GM21423 (cell line): ENCODE data around the gene PLPPR1.
"Not testable (repeated sequence)": the region's sequence is repeated elsewhere in the genome, so short reads cannot be mapped to it uniquely, and the experiment has no call there.

Experiments
- ATAC-seq: cut with Tn5 transposase; IDR thresholded peaks from one replicate; pipeline ENCODE4 v1.9.1; 2021; ENCODE audit warnings: mild to moderate bottlenecking, moderate library complexity; ENCODE audit not compliant: unreplicated experiment

PLPPR1 gene

DNA sequence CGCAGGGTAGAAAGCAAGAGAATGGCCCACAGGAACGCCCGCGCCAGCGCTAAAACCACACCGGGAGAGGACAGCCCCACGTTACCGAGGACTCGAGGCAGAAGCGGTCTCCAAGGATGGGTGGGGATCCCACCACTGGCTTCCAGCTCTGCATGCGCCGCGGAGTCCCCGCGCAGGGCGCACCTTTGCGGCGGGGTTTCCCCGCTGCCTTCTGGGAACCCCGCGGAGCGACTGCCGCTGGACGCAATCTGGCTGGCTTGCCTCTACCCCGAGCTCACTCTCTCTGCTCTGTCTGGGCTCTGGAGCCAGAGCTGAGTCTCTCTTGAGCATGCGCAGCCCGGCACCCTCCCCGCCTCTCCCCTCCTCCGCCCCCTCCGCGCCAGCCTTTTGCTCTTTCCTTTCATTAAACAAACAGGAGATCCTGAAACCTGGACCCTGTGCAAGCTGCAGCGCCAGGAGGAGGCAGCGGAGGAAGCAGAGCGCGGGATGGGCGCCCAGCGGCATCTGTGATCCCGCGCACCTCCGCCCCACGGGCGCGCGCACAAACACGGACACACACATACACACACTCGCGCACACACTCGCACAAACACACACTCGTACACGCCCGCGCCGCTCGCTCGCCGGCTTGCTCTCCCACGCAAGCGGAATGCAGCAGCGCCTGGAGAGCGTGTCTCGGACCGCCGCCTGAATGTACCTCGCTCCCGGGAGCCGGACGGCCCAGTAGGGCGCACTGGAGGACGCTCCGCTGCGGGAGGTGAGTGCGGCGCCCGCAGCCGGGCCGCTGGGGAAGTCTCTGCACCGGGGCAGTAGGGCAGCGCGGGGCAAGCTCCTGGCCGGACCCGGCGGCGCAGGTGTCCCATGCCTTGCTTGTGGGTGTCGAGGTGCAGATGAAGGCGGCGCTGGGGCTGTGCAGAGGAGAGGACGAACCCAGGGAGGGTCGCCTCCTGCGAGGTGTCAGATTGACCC is at the start of gene PLPPR1:
PLPPR1 (plus strand) TSS at position 382 of the 969 bp plus-strand sequence.
- no peak for ATAC-seq

DNA sequence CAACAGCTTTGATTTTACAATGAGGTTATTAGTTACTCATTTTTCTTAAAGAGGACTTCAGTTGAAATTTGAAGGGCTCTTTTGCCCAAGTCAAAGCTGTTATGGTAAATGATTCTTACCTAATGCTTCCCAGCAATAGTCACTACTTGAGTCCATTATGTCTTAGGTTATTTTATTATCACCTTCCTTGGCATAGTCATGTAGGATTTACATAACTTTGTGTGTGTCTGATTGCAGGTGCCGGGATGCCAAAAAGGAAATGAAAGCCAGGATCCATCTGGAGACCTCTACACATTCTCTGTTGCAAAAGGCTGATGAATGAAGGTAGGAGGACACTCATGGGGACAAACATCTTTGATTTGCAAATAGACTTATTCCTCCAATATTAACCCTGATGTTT is 38.8 kb upstream of the PLPPR1 start:
- no peak for ATAC-seq

DNA sequence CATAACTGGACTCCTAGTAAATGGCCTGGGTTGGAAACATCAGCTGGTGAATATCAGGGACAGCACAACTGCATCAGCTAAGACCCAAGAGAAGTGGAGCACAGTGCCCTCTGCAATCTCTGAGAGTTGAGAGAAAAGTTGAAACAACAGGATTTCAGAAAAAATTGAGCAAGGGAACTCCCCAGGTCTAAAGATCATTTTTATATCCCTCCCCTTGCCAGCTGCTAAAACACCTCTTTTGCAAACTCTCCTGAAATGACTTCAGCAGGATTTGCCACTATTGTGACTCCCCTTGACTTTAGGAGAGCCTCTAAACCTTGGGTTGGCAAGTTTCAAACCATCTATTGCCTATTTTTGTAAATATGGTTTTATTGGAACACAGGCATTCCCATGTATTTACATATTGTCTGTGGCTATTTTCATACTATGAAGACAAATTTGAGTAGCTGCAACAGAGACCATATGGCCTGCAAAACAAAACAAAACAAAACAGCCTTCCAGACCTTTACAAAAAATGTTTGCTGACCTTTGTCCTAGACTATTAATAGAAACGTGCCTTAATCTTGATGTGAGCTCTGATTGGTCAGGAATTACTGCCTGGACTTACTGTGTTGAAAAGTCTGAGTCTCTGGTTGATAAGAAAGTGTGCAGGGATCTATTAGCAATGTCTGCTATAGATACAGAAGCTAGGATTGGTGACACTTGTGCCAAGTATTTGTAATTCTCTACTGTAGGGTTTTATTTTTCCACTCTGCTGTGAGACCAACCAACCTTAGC is 37.7 kb upstream of the PLPPR1 start:
- ATAC-seq = no peak

DNA sequence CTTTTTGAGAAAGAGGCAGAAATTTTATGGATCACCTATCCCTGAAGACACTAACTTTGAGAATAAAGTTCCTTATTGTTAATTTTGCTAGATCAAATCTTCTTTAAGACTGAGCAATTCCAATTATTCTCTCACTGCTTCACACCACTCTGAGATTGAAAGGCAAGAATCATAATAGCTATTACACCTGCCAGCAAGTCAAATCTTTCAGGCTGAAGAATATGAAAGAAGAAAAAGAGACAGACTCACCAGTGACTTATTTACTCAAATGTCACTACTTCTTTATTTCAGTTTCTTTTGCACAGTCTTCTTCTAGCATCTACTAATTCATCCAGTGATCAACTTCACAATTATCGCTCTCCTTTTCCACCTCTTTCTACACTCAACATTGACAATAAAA is 35.9 kb upstream of the PLPPR1 start:
- no peak for ATAC-seq

DNA sequence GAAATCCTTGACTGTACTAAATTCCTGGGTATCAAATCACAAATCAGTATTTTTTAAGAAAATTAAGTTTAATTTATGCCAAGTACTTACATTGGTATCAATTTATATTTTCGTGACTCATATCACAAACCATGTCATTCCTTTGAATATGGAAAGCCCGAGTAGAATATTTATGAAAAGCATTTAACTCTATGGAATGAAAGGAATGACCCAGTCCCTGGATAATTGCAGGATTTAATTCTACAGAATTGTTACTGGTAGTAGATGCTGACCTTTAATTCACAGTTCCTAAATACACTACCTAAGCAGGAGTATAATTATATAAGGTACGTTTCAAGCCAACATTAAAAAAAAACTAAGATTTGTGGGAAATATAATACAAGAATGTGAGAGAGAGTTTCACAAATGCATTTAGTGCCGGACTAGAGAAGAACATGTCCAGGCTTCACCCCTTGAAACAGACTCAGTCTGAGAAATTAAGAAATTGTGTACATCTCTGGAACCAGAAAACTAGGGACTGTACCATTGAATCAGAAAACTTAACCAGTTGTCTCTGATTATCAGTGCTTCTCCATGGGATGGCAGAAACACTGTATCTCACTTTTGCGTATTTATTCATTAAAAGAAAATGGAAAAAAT is 28.5 kb upstream of the PLPPR1 start:
- ATAC-seq = no peak

DNA sequence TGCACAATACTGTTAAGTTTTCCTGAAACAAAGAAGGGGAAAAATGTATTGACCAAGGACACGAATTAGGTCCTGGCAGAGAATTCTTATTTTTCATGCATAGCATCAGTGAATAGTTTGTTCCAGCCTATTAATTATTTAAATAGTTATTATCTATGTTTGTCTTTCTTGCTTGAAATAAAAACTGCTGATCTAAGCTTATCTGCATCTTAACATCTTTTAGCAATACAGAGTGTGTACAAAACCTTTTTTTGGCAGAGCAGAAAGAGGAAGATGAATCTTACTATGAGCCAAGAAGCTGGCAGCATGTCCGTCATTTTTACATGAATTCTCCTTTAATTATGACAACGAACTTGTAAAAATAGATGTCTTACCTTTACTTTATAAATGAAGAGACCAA is 23.3 kb upstream of the PLPPR1 start:
- ATAC-seq = no peak

DNA sequence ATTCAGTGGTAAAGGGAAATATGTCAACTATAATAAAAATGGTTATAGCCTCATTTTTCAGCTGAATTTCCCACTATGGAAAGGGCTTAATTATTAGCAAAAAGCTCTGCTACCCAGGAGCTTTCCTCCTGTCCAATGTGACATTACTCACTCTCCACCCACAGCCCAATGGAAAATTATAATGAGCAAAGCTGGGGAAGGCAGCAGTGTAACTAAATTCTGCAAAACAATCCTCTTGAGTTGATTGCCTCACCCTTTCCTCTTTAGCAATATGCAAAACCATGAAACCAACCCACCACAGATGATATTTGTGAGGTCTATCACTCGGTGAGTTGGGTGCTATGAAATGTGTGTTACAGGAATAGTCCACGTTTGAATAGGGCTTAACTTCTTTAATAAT is 14.0 kb upstream of the PLPPR1 start:
- no peak for ATAC-seq

DNA sequence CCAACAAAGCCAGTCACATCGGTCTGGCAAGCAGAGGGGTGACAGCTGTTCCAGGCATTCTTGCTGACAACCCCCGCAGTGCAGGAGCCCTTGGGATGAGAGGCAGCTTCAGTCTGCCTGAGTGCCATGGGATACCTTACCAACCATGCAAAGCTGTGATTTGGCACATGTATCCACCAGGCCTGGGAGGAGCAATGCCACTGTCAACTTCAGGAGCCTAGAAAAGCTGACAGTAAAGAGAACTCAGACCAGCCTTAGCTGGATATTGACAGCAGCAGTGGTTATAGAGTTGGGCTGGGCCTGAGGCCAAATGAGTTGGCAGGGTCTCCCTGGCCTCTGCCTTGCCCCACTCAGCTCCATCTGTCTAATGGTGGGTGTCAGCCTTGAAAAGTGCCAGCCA is 10.1 kb upstream of the PLPPR1 start:
- no peak for ATAC-seq

DNA sequence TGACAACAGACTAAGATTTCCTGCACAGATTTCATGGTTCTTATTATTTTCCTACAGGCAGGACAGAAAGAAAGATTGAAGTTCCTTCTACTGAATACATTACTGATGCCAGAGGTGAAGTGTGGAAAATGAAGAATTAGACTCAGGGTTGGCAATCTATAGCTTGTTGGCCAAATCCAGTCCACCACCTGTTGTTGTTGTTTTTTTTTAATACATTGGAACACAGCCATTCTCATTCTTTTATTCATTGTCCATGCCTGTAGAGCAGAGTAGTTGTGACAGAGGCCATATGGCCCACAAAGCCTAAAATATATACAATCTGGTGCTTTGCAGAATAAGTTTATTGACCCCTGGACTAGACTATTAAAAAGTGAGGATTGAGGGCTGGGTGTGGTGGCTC is 5.8 kb upstream of the PLPPR1 start:
- no peak for ATAC-seq

DNA sequence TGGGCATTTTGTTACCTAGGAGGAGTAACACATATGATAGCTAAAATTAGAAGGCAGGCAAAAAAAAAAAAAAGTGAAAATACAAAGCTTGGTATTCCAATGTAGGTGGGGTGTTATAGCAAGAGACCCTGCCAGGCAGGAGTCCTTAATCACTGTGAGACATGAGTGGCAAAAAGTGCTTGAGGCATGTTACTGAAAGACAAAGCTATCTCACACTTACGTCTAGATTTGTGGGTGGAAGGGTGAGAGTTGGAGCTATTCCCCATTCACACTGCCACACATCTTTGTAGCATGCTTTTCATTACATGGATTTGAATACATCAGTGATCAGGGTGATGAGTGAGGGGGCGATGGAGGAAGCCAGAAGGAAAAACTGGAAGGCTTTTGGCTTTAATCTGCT is 2.6 kb upstream of the PLPPR1 start:
- no peak for ATAC-seq

DNA sequence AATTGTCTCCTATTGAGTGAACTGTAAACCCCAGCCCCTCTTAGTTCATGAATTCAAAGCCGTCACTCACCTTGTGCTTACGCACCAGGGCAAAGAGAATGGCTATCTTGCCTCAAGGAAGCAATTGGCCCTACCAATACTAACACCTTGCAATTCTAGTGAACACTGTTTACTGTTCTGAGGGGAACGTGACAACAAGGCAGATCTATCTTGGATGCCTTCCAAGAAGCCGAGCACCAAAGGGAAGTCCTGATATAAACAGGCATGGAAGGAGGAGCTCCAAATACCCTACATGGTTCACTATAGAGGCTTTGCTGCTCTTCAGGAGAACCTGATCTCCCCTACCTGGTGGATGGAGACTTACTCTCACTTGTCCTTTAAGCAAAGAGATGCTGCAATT is 1.7 kb upstream of the PLPPR1 start:
- ATAC-seq = no peak

DNA sequence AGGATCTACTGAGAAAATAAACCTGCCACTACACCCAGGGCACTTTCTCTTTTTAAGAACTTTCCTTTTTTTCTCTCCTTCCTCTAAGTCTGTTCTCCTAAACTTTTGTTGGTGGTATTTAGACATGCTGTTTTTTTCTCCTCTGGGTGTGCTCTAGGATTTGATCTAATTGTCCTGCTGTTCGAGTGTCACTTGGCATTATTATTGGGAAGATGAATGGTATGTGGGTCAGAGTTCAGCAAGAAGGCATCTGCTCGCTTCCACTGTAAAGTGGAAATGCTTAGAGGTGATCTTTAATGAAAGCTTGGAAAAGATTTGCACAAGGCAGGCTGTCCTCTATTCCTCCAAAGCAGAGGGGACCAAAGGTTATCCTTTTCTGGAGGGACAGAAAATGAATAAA is 1.3 kb upstream of the PLPPR1 start:
- ATAC-seq = no peak

DNA sequence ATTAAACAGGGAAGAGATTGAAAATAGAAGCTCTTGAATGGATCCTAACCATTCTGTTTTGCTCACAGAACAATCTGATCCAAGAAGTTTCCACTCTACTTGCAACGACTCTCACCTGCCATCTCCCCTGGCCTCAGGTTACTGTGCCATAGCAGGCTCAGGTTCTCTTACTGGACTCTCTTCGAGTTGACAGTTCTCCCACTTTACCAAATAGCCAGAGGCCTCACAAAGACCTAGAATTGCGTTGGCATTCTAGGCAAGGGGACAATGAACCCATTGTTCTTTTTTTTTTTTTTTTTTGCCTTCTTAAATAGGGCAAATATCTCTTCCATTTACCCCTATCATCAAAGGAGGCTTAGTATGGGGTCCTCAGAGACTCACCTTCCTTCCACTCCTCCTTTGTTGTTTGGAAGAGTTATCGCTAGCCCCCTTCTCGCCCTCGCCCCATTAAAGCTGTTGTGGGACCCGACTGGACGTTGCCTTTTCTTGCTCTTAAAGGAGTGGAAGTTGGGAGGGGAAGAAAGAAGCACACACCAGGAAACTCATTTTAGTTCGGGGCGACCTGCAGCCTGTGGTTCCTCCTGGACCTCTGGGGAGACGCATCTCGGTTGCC is 688 bp upstream of the PLPPR1 start:
- no peak for ATAC-seq

DNA sequence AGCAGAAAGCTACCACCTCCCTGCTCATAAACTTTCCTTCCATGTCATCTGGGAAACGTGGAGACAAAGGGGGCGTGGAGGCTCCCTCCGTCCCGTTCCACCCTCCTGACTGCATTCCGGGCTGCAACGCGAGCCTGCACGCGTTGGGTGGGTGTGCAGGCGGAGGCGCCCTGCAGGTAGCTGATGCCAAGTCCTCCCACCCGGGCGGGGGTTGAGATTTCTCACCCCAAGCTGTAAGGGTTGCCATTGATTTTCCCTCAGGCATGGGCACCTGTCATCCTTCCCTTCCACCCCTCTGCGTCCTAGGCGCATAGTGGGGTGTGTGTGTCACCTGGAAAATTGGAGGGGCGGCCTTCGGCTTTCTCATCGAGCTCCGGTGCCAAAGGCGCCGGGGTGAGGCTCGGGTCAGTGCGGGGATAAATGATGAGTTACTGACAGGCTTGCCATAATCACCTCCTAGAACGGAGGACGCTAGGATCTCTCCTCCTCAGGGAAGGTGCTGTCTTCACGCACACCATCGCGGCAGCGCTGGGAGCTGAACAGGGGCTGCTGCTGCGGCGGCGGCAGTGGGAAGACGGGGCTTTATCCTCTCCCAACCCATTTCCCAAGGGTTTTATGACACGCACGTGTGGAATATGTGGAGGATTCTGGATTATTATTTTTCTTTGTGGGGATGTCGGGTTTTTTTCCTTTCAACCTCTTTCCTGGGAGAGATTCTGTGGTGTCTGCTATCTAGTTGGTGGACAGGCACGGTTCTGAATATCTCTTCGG is 973 bp downstream of the PLPPR1 start:
- ATAC-seq = no peak

DNA sequence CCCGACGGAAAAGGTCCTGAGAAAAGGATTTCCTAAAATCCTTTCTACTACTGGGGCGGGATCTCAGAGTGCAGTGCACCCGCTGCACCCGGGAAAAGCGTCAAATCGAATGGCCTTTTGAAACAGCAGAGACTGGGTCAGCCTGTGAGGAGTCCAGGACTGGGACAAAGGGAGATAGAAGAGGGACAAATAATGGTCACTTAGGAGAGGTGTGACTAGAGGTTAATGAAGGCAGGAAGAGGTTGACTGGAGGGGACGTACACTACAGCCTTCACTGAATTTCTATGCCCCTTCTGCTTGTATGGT is 1.5 kb downstream of the PLPPR1 start:
- ATAC-seq = no peak

DNA sequence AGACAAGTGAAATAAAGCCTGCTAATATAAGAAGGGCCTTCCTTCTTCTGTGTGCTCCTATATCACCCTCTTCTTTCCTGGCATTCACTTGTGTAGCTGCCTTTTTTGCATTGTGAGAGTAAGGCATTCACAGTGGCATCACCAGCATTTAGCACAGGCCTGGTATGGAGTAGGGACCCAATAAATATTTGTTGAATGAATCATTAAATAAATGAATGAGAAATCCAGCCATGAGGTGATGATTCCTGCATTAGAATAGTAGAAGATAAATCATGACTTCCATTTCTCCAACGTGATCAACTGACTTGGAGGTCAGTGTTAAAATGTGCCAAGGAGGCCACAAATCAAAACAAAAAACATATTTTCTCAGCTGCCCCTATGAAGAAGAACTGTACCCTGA is 3.9 kb downstream of the PLPPR1 start:
- no peak for ATAC-seq

DNA sequence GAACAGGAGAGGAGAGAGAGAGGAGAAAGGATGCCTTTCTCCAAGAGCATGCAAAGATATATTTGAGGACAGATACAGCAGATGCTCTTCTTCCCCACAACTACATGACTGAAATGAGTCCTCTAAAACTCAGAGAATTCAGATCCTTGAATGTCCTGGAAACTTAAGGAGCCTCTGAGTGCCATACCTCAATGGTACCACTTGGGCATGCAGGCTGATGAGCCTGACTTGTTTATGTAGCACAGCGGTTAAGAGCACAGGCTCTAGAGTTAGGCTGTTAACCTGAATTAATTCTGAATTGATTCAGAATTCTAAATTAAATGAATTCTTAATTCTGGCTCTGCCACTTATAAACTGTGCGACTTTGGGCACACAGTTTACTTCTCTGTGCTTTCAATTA is 5.7 kb downstream of the PLPPR1 start:
- no peak for ATAC-seq

DNA sequence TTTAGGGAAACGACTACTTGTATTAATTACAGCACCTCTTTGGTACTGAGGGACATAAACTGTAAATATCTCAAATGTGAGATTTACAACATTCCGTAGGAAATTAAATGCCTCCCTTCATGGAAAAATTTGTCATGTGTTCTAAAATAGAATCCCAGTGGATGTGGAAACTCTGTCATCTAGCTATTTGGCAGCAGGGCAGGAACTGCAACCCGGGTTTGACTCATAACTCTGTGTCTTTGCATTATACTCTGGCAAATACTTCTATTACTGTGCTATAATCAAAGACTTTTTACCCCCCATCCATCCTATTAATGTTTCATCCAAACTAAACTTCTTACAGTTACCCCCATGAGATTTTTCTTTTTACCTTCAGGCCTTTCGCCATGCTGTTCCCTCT is 6.6 kb downstream of the PLPPR1 start:
- ATAC-seq = no peak

DNA sequence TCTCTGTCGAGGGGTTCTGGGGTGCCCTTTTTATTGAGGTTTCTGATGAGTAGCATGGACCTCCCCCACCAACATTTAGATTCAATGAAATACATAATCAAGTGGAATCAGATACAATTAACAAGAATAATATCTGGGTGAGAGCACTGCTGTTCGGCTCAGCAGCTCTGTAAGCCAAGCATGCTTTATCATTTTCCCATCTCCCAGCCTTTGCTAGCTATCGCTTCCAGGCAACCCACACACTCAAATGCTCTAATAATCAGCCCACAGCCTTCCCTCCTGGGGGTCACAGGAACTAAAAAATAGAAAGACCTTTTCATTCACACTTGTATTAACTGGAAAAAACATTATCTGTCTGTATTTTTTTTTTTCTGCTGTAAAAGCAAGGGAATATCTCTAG is 8.9 kb downstream of the PLPPR1 start:
- ATAC-seq = no peak

DNA sequence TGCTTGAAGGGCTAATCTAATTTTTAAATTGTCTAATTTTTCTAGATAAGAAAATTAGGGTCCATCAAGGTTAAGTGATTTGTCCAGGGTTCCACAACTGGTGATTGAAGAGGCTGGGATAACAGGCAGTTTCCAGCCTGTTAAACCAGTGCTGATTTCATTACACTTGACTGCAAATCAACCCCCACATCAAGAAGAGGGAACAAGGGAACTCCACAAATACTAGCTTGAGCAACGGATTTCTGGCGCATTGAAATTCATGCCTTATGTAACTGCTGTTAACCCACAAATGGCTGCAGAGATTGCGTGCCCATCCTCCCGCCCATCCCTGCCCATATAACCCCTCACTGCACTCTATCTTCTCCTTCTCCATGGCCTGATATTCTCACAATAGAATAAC is 10.0 kb downstream of the PLPPR1 start:
- ATAC-seq = no peak

DNA sequence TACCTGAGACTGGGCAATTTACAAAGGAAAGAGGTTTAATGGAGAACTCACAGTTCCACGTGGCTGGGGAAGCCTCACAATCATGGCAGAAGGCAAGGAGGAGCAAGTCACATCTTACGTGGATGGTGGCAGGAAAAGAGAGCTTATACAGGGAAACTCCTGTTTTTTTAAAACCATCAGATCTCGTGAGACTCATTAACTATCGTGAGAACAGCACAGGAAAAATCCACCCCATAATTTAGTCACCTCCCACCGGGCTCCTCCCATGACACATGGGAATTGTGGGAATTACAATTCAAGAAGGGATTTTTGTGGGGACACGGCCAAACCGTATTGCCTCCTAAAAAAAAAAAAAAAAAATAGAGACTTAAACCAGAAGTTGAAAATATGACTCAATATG is 11.1 kb downstream of the PLPPR1 start:
- ATAC-seq = not testable (repeated sequence)
